ENCODE results near the gene WDR37. TPM values are rescaled to one million over a fixed set of nuclear protein-coding genes. Genes with fewer than 3 reads are reported as not detected.
"Not testable (repeated sequence)": the region's sequence is repeated elsewhere in the genome, so short reads cannot be mapped to it uniquely, and the experiment has no call there.

Gene WDR37
- total RNA-seq, 1 donor from 2014 or later = 10.9 TPM

DNA sequence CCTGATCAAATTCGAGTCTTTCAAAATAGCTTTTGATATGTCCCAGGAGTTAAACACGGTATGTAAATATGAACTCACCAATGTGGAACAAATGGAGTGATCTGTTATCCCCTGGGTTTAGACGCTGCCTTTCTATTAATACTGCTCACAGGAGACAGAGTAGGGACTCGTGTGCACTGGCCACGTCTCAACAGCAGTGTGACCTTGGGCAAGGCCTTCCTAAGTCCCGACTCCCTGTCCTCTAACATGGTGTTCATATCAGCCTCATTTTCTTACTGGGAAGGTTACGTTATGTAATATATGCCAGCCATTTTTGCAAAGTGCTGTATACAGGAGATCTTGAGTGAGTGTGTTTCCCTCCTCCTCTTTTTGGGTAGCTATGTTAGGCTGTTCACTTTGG, 1.8 kb downstream of the WDR37 start:
- Mint-ChIP-seq H3K4me1 (ENCODE audit: low read depth) (peaks cover 61% of the 10 kb centered on the region), H3K36me3 (ENCODE audit: low read depth) (no peaks in the 10 kb centered on the region), H3K27me3 (ENCODE audit: low read depth) (no peaks in the 10 kb centered on the region), H3K4me3 (ENCODE audit: unreplicated experiment) (peak overlapping the region; percentile 89), H3K27ac (ENCODE audit: unreplicated experiment) (no peak overlapping the region), H3K9me3 (ENCODE audit: low read depth) (no peaks in the 10 kb centered on the region)
- TF ChIP-seq CTCF (IDR thresholded peaks at IDR 0.05) = no peak
- no peak for DNase-seq (ENCODE audit: low spot score)

DNA sequence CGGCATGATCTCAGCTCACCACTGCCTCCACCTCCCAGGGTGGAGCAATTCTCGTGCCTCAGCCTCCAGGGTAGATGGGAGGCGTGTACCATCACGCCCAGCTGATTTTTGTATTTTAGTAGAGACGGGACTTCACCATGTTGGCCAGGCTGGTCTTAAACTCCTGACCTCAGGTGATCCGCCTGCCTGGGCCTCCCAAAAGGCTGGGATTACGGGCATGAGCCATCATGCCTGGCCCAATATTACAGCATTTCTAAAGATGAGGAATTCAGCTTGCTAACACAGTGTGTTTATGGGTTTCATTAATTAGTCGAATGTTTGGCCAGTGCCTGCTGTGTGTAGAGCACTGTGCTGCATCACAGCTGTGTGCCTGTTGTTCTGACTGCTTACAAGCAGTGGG, 3.7 kb downstream of the WDR37 start:
- Mint-ChIP-seq H3K27ac (ENCODE audit: unreplicated experiment) (no peak overlapping the region), H3K36me3 (ENCODE audit: low read depth) (peaks cover 7% of the 10 kb centered on the region), H3K4me3 (ENCODE audit: unreplicated experiment) (no peak overlapping the region), H3K27me3 (ENCODE audit: low read depth) (no peaks in the 10 kb centered on the region), H3K4me1 (ENCODE audit: low read depth) (peaks cover 42% of the 10 kb centered on the region), H3K9me3 (ENCODE audit: low read depth) (no peaks in the 10 kb centered on the region)
- no peak for DNase-seq (ENCODE audit: low spot score)
- no peak for TF ChIP-seq CTCF (IDR thresholded peaks at IDR 0.05)

- Mint-ChIP-seq H3K4me1 (ENCODE audit: low read depth) (peaks cover 29% of the 10 kb centered on the region), H3K27ac (ENCODE audit: unreplicated experiment) (peak overlapping the region; percentile 62), H3K4me3 (ENCODE audit: unreplicated experiment) (no peak overlapping the region), H3K9me3 (ENCODE audit: low read depth) (no peaks in the 10 kb centered on the region), H3K27me3 (ENCODE audit: low read depth) (no peaks in the 10 kb centered on the region), H3K36me3 (ENCODE audit: low read depth) (peaks cover 10% of the 10 kb centered on the region)
- TF ChIP-seq CTCF (IDR thresholded peaks at IDR 0.05) = no peak
- DNase-seq (ENCODE audit: low spot score) = no peak
Measured at GRCh38 chr10:1061930-1062774, 6.0 kb downstream of the WDR37 start.

DNA sequence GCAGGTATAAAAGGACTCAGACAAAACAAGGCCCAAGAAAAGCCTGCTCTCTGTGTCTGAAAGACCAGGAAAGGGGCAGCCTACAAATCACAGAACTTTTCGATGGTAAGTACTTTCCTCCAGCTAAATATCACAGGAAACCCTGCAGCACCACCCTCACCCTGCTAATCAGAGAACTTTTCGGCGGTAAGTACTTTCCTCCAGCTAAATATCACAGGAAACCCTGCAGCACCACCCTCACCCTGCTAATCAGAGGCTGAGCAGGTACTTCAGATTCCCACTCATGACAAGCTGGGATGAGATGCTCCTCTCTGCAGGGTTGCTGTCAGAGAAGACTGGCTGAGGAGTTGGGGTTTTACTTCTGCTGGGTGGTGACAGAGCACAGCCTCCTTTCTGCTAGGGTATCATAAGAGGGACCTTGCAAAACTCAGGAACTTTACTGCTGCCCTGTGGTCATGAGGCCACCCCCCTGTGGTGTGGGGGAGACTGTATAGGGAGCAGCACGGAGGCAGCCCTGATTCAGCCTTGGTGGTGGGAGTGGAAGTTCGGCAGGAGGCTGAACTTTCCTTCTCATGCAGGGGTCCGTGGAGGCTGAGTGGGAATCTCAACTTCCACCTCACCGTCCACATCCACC, 7.2 kb downstream of the WDR37 start:
- no peak for DNase-seq (ENCODE audit: low spot score)
- no peaks in the 10 kb centered on the region for H3K9me3 Mint-ChIP-seq (ENCODE audit: low read depth)
- peaks cover 18% of the 10 kb centered on the region for H3K4me1 Mint-ChIP-seq (ENCODE audit: low read depth)
- TF ChIP-seq CTCF (IDR thresholded peaks at IDR 0.05) = no peak
- H3K4me3 Mint-ChIP-seq (ENCODE audit: unreplicated experiment) = no peak overlapping the region
- peaks cover 10% of the 10 kb centered on the region for H3K36me3 Mint-ChIP-seq (ENCODE audit: low read depth)
- H3K27ac Mint-ChIP-seq (ENCODE audit: unreplicated experiment) = no peak overlapping the region
- H3K27me3 Mint-ChIP-seq (ENCODE audit: low read depth) = no peaks in the 10 kb centered on the region

DNA sequence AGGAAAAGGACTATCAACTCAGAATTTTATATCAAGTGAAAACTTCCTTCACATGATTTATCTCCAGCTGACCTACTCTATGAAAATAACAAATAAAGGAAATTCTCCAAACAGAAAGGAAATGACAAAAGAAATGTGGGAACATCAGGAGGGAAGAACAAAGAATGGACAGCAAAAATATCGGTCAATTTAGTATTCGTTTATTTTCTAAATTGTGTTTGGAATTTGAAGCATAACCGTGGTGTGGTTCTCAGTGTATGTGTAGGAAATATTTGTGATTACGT, 8.7 kb downstream of the WDR37 start:
- Mint-ChIP-seq H3K27me3 (ENCODE audit: low read depth) (no peaks in the 10 kb centered on the region), H3K27ac (ENCODE audit: unreplicated experiment) (no peak overlapping the region), H3K4me1 (ENCODE audit: low read depth) (peaks cover 25% of the 10 kb centered on the region), H3K9me3 (ENCODE audit: low read depth) (no peaks in the 10 kb centered on the region), H3K4me3 (ENCODE audit: unreplicated experiment) (no peak overlapping the region), H3K36me3 (ENCODE audit: low read depth) (peaks cover 10% of the 10 kb centered on the region)
- no peak for DNase-seq (ENCODE audit: low spot score)
- no peak for TF ChIP-seq CTCF (IDR thresholded peaks at IDR 0.05)

GRCh38 chr10:1066734-1067133, 10.5 kb downstream of the WDR37 start:
- H3K4me1 Mint-ChIP-seq (ENCODE audit: low read depth) = peaks cover 20% of the 10 kb centered on the region
- not testable (repeated sequence) for H3K4me3 Mint-ChIP-seq (ENCODE audit: unreplicated experiment); DNase-seq (ENCODE audit: low spot score); H3K27me3 Mint-ChIP-seq (ENCODE audit: low read depth); H3K27ac Mint-ChIP-seq (ENCODE audit: unreplicated experiment); H3K36me3 Mint-ChIP-seq (ENCODE audit: low read depth); H3K9me3 Mint-ChIP-seq (ENCODE audit: low read depth)
